ENCODE results near the gene R3HDM4.
A peak's percentile ranks its signal among the peaks of the same experiment; 100 is the strongest.
"Not testable (repeated sequence)": the region's sequence is repeated elsewhere in the genome, so short reads cannot be mapped to it uniquely, and the experiment has no call there.

Gene R3HDM4

DNA sequence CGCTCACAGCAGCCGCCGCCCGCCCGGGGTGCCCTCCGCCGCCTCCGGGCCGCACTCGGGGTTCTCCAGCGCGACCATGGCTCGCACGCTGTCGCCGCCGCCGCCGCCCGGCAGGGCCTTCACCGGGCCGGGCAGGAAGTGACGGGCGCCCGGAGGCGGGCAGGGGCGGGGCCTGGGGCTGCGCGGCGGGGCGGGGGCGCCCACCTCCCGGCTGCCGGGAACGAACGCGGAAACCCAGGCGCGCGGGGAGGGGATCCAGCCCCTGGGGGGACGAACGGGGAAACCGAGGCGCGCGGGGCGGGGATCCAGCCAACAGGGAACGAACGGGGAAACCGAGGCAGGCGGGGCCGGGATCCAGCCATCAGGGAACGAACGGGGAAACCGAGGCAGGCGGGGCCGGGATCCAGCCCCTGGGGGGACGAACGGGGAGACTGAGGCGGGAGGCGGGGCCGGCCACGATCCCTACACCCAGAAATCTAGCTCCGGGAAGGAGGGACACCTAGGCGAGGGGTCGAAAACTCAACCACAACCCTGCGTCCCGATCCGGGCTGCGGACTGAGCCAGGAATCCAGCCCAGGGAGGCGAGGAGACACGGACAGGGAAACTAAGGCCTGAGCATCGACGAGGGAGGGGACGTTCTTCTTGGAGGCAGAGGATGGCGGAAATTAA is at the start of gene R3HDM4:
Gene R3HDM4, minus strand, starts transcription at position 140 of the 669 bp plus-strand sequence. Its CDS starts 62 bp downstream, at position 78.
- peak within 1 kb of the TSS; percentile 67 for H3K4me3 ChIP-seq (ENCODE audit: low read depth, low read length)

DNA sequence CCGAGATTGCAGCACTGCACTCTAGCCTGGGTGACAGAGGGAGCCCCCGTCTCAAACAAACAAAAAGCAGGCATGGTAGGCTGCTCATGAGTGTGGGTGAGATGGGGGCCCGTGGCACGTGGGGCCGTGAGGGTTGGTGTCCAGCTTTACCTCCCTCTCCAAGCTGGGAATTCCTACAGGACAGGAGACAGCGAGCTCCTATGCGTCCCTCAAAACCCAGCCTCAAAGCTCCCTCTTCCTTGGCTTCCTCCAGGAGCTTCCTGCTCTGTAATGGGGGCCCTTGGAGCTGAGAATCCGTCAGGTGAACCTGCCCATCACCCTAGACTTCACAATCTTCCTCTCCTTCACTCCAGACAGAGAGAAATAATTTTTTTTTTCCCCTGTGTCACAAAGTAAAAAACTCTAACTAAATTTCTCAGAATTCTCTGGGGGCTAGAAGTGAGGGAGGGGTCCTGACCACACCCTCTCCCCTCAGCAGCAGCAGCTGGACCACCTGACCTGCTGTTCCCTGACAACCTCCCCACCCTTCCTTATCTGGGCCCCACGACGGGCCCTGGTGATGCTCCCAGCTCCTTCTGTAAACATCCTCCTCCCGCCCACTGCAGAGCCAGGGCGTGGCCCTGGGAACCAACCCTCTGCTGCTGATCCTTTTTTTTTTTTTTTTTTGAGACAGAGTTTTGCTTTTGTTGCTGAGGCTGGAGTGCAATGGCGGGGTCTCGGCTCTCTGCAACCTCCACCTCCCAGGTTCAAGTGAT is 49.0 kb upstream of the R3HDM4 start:
- H3K4me3 ChIP-seq (ENCODE audit: low read depth, low read length), result no peak overlapping the region

DNA sequence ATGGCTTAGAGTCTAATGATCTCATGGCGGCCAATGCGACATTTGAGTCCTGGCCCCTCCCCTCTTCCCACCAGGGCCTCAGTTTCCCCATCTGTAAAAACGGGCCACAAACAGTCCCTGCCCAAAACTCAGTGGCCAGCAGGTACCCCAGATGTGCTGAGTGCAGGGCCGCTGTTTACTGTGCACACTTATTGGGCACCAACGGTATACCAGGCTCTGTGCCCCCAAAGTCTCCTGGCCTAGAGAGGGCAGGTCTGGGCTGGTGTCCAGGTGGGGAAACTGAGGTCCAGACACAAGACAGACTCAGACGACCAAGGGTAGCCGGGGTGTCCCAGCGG is 47.6 kb upstream of the R3HDM4 start:
- H3K4me3 ChIP-seq (ENCODE audit: low read depth, low read length), result no peak overlapping the region

DNA sequence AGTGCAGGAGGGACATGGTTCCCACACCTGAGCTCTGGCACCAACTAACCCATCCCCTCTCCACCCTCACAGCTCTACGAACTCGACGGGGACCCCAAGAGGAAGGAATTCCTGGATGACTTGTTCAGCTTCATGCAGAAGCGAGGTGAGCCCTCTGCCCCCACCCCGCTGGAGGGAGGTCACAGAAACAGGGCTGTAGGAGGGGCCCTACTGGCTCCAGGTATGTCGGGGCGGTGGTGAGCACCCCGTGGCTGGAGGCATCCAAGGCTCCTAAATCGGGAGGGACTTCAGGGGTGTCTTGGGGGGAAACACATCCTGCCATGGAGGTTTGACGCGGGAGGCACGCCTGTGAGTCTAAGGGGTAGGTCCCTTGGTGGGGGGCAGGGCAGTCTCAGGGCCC is 47.0 kb upstream of the R3HDM4 start:
- H3K4me3 ChIP-seq (ENCODE audit: low read depth, low read length), result no peak overlapping the region

DNA sequence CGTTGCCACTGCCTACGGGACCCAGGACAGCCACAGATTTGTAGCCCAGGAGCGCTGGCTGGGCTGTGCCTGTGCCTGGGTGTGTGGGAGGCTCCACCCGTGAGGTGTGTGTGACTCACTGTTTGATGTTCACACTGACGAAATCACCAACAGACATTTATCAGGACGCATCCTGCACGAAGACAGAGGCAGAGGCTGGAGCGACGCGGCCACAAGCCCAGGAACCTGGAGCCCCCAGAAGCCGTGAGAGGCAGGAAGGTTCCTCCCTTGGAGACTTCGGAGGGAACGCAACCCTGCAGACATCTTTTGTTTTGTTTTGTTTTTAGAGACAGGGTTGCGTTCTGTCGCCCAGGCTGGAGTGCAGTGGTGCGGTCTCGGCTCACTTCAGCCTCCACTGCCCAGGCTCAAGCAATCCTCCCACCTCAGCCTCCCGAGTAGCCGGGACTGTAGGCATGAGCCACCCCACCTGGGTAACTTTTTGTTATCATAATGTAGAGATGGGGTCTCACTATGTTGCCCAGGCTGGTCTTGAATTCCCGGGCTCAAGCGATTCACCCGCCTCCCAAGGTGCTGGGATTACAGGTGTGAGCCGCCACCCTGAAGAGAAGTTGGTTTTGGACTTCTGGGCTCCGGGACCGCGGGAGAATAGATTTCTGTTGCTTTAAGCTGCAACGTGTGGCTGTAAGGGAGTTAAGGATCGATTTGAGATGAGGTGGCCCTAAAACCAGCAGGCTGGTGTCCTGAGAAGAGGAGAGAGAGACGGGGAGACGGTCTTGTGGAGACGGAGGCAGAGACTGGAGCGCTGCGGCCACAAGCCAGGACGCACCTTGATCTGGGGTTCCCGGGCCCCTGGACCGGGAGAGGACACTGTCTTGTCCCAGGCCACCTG is 46.2 kb upstream of the R3HDM4 start:
- no peak overlapping the region for H3K4me3 ChIP-seq (ENCODE audit: low read depth, low read length)

DNA sequence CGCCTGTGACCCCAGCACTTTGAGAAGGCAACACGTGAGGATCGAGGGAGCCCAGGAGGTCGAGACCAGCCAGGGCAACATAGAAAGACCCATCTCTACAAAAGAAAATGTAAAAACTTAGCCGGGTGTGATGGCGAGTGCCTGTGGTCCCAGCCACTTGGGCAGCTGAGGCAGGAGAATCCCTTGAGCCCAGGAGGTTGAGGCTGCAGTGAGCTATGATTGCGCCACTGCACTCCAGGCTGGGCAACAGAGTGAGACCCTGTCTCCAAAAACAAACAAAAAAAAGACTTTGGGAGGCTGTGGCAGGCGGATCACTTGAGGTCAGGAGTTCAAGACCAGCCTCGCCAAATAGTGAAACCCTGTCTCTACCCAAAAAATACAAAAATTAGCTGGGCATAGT is 44.6 kb upstream of the R3HDM4 start:
- H3K4me3 ChIP-seq (ENCODE audit: low read depth, low read length), result not testable (repeated sequence)

DNA sequence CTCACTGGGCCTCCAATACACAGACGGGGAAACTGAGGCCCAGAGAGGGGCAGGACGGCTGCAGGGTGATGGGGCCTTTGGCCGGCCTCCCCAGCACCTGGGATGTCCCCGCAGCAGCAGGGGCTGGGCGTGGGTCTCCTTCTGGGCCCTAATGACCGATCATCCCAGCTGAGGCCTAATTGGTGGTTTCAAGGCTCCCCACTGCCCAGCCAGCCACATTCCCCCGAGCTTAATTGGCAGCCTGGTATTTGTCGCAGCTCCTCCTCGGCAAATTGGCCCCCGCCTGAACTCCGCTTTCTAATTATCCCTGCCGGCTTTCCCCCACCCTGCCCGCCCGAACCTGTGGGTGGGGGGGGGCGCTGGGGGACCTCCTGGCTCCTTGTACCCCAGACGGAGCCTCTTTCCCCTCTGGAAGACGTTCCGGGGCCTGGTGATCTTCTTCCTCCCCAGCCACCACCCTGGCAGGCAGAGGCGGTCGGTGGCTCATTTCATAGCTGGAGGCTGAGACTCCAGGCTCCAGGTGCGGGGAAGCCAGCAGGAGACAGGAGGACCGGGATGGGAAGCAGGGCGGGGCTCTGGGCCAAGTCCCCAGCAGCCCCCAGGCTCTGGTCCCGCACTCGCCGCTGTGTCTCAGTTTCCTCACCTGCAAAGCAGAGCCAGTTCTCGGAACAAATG is 43.9 kb upstream of the R3HDM4 start:
- no peak overlapping the region for H3K4me3 ChIP-seq (ENCODE audit: low read depth, low read length)

DNA sequence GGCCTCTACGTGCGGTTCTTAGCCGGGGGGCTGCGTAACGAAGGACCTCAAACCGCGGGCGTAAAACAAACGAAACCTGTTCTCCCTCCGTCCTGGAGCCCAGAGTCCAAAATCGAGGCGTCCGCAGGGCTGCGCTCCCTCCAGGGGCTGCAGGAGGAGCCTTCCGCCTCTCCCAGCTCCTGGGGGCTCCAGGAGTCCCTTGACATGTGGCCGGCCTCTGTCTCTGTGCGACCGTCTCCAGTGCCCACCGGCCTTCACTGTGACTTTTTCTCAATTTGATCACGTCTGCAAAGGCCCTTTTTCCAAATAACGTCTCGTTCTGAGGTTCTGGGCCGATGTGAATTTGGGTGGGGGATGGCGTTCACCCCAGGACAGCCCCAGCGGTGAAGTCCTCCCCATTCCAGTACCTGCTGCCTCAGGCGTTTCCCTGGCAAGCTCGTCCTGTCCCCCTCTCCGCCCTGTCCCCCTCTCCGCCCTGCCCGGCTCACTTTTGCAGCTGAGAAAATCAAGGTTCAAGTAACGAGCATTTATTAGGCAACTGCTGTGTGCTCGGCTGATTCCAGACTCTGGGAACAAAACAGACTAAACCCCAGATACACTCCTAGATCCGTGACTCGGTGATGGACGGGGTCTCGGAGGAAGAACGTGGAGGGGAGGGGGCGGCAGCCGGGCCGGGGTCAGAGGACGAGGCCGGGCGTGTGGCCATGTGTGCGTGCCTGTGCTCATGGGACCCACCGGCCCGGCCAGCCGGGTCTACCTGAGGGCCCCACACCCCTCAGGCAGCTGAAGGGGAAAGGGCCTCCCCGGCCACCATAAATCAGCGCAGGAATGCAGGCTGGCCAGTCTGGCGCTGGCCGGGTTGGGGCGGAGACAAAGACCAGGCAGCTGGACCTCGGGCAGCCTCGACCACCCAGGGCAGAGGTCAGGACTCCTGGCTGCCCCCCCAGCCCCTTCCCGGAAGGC is 43.1 kb upstream of the R3HDM4 start:
- no peak overlapping the region for H3K4me3 ChIP-seq (ENCODE audit: low read depth, low read length)

DNA sequence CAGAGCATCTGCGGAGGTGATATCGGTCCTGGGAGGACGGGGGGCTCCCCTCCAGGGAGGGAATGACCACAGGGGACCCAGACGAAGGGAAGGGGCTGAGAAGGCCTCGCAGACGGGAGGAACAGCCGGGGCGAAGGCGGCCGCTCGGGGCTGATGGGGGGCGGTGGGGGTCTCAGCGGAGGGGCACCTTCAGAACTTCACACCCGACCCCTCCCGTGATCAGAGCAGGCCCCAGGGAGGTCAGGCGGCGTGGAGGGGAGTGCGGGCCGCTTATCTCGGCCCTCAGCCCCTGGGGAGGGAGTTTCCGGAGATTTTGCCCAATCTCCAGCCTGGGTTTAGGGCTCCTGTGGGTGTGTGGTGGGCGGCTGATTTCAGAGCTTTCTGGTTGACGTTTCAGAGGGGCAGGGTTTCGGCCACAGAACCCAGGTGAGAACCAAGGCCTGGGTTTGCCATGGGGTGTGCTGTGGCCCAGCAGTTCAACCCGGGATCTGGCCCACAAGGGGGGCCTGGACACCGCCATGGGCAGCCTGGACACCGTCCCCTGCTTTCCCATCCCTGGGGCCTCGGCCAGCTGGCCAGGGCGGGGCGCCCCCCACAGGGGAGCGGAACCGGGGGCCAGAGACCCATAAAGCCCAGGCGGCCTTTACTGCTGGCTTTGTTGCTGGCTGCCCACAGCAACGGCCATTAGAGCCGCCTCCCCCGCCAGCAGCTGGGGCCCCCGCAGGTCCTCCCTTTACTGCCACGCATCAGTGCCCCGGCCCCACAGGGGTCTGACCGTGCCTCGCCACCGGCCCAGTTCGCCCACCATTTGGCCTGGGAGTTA is 41.9 kb upstream of the R3HDM4 start:
- no peak overlapping the region for H3K4me3 ChIP-seq (ENCODE audit: low read depth, low read length)

DNA sequence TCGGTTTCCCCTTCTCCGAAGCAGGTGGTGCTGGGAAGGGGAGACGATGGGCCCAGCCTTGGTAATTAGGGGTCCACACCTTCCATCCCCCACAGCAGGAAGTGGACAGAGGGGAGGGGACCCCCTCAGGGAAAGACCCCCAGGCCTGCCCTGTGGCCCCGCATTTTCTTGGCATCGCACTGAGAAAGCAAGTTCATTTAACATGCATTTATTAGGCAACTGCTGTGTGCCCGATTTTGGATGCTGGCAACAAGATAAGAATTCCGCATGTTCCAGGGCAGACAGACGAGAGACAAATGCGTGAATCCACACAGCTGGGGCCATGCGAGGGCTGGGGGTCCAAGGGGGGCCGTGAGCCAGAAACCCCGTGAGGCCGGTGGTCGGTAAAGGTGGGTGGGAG is 41.3 kb upstream of the R3HDM4 start:
- H3K4me3 ChIP-seq (ENCODE audit: low read depth, low read length), result no peak overlapping the region

DNA sequence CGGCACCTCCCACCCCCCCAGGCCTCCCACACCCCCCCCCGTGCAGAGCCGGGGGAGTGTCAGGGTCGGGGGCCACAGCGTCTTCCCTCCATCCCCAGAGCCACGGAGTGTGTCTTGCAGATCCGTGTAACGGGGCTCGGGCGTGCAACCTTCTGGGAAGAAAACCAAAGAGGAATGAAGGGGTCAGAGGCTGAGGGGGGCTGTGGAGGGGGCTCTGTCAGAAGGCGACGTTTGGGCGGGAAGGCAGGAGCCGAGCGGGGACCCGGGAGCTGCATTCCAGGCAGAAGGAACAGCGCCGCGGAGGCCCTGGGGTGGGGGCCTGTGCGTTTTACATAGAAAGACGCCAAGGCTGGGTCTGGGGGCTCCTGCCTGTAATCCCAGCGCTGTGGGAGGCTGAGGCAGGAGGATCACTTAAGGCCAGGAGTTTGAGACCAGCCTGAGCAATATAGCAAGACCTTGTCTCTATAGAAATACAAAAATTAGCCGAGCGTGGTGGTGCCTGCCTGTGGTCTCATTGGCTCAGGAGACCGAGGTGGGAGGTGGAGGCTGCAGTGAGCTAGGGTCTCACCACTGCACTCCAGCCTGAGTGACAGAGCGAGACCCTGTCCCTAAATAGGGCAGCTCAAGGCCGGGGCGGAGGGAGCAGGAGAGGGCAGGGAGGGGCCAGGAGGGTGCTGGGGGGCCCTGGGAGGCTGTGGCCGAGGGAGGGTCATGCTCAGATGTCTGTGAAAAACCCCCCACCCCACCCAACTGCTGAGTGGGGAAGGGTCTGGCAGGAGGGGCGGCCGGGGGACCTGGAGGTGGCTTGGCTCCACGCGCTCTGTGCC is 40.6 kb upstream of the R3HDM4 start:
- no peak overlapping the region for H3K4me3 ChIP-seq (ENCODE audit: low read depth, low read length)

DNA sequence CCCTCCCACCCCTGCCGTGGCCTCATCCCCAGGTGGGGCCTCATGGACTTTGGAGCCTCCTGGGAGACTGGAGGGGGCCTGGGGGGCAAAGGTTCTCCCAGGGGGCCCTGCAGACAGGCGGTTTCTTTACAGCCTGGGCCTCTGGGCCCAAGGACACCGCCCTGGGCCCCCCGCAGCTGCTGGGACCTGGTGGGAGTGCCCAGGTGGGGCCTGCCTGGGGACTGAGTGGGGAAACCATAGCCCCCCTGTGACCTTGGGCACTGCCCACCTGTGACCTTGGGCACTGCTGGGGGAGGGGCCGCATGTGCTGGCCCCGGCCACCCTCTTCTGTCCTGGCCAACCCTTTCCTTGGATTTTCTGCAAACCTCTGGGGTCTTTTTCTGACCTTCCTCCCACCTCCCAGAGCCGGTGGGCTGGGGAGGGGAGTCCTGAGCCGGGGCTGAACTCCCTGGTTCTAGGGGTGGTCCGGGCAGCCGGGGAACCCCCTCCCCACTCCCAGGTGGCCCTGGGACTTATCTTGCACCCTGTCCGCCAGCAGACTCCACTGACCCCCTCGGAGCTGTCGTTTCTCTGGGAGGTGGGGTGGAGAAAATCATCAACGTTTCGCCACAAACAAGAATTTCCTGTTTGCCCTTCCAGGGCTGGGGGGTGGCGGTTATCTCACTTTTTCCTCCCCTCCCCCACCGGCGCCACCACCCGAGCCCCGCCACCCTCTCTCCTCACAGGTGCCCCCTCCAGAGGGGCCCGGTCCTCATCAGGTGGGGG is 39.8 kb upstream of the R3HDM4 start:
- H3K4me3 ChIP-seq (ENCODE audit: low read depth, low read length), result no peak overlapping the region

DNA sequence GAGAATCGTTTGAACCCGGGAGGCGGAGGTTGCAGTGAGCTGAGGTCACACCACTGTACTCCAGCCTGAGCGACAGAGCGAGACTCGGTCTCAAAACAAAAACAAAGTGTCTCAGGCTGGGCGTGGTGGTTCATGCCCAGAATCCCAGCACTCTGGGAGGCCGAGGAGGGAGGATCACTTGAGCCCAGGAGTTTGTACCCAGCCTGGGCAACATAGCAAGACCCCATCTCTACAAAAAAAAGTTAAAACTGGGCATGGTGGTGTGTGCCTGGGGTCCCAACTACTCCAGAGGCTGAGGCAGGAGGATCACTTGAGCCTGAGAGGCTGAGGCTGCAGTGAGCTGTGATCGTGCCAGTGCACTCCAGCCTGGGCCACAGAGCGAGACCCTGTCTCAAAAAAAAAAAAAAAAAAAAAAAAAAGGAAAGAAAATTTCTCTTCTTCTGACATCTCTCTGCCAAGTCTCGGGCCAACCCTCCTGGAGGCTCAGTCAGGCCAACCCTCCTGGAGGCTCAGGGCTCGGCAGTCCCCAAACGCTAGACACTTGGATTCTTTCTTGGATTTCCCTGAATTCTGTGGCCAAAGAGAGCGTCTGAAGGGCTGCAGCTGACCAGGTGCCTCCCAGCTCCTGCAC is 39.1 kb upstream of the R3HDM4 start:
- no peak overlapping the region for H3K4me3 ChIP-seq (ENCODE audit: low read depth, low read length)

DNA sequence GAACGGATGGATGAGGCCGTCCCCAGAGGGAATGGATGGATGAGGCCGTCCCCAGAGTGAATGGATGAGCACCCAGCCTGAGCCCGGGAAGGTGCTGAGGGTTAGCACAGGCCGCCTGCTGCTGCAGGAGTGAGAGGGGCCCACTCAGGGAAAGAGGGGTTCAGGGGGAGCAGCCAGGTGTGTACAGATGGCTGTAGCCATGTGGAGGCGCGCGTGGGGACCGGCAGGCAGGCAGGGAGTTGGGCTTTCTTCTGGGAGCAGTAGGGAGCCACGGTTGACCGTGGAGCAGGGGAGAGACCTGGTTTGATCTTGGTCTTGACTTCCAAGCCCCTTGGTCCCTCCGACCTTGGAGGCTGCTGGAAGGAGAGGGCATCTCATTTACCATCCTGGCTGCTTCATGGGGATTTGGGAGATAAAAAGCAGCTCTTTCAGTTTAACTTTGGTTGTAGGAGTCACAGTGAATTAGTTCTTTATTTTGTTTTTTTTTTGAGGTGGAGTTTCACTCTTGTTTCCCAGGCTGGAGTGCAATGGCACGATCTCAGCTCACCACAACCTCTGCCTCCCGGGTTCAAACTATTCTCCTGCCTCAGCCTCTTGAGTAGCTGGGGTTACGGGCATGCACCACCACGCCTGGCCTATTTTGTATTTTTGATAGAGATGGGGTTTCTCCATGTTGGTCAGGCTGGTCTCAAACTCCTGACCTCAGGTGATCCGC is 37.5 kb upstream of the R3HDM4 start:
- no peak overlapping the region for H3K4me3 ChIP-seq (ENCODE audit: low read depth, low read length)

DNA sequence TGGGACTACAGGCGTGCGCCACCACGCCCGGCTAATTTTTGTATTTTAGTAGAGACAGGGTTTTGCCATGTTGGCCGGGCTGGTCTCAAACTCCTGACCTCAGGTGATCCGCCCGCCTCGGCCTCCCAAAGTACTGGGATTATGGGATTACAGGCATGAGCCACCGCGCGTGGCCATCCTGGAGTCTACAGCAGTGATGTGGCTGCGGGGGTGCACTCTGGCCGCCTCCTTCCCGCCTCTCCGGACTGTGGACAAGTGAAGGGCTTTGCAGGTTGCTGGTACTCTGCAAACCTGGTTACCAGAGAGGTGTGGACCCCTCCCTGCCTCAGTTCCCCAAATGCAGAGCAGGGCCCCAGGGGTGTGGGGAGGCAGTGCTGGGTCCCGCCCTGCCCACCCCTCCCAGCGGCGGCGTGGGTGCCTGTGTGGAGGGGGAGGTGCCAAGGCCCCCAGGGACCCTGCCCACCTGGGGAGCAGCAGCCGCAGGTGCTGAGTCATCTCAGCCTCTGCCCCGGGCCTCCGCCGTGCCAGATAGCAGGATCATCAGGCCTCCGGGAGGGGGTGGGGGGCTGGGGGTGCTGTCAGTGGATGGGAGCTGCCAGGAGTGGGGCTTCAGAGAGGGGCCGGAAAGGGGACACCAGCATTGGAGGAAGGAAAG is 36.0 kb upstream of the R3HDM4 start:
- H3K4me3 ChIP-seq (ENCODE audit: low read depth, low read length), result no peak overlapping the region

Data from iPS-11a (cell line).